ENCODE data around the gene CCDC12.

Gene CCDC12

DNA sequence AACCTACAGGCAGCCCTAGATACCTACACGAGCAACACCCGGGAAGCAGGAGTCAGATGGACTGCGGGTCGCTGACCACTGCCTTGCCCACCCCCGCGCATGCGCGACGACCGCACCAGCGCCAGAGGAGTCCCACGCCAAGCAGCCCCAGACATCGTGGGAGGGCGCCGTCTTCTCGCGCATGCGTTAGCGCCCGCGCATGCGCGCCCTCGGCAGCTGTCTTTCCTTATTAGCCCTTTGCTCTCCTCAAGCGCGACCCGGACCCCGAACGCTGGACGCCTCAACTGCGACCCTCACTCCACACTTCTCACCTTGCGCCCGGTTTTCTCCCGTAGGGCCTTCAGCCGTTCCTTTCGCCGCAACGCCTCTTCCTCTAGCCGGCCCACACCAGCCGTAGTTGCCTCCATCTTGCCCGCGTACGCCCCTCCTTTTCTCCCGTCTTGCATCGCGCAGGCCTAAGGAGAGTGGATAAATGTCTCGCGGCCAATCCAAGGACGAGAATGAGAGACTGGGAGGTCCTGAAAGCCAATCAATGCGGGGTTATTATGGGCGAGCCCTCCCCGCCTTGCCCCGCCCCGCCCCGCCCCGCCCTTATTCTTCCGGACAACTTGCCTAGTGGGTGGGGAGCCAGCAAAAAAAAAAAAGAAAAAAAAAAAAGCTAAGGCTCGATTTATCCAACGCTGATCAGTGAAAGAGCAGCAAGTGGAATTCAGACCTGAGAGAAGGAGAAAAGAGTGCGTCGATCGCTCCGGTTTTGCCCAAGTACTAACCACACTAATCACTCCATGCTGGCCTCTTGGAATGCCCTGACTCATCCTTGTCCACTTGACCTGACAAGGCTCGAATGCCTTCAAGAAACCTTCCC is at the start of gene CCDC12:
CCDC12 (minus strand) TSS at position 420 of the 865 bp plus-strand sequence; CDS start at position 407, 13 bp downstream.
- DNase-seq = peak; percentile 97

DNA sequence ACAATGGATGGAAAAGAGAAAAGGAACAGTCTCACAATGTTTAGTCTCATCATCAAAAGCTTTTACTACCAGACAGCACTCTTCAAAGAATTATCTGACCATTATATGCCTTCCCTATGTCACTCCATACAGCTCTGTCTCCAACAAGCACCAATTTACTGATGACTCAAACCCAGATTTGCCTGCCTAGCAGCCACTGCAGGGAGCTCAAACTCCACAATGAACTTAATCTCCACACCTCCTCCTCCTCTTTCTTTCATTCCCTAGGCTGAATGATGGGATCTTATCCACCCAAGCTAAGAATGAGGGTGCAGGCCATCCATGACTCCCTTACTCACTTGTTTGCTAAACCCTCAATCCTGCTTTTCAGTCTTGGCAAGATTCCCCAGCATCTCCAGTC is 48.4 kb upstream of the CCDC12 start:
- DNase-seq = no peak

DNA sequence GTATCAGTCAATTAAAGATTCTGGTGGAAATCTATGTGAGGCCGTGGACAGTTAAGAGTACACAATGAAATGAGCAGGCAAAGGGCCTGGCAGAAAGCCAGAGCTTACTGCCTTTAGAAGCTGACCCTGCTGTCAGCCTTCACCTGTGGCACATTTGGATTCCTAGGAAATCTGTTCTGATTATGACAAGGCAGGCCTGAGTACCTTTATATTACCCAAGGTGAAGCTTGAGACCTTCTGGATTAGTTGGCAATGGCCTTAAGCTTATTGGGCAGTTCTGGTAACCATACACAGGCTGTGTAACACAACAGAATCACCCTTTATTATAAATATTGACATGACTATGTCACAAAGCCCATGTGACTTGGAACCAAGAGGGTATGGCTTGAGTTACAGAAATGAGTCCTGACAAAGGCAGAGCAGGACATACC is 46.1 kb upstream of the CCDC12 start:
- no peak for DNase-seq

DNA sequence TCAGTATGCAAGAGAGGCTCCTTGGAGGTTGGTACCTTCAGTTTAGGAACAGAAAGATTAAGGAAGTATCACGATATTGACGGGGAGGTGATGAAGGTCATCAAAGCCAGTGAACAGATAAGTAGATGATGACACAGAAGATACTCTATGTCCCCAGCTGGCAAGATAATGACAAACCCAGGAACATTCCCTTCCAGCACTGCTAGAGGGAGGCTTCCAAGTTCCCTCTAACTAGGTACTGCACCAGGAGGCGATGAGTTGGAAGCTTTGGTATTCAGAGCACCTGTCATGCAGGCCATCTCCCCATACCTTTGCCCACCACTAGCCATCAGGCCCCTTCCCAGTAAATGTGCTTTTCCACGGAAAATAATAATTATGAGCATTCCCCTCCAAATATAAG is 43.8 kb upstream of the CCDC12 start:
- no peak for DNase-seq

DNA sequence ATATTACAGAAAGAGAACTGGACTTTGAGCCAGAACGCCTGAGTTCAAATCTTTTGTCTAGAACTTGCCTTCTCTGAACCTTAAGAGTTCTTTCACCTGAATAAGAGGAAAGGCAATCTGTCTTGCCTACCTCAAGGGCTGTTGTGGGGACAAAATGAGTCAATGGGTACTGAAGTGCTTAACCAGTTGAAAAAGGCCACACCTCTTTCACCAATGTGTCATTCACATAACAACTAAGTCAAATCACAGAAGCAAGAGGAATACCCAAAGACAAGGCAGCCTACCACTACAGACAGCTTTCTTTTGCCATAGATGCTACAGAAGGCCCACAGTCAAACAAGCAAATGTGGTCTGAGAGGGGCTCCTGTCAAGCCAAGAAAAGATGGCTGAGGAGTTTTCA is 42.7 kb upstream of the CCDC12 start:
- DNase-seq = no peak

DNA sequence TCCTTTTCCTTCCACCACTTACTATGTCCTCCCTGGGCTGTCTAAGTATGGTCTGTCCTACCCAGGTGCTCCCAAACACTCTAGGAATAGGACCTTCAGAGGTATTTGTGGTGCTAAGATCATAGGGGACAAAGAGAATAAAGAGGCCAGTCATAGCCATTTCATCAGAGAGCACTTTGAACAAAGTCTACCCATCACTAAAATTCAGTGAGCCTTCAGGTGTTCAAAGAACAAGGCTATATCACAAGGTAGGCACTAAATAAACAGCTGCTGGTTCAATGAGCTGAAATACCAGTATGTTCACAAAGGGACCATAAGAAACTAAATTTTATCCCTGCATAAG is 41.7 kb upstream of the CCDC12 start:
- no peak for DNase-seq

DNA sequence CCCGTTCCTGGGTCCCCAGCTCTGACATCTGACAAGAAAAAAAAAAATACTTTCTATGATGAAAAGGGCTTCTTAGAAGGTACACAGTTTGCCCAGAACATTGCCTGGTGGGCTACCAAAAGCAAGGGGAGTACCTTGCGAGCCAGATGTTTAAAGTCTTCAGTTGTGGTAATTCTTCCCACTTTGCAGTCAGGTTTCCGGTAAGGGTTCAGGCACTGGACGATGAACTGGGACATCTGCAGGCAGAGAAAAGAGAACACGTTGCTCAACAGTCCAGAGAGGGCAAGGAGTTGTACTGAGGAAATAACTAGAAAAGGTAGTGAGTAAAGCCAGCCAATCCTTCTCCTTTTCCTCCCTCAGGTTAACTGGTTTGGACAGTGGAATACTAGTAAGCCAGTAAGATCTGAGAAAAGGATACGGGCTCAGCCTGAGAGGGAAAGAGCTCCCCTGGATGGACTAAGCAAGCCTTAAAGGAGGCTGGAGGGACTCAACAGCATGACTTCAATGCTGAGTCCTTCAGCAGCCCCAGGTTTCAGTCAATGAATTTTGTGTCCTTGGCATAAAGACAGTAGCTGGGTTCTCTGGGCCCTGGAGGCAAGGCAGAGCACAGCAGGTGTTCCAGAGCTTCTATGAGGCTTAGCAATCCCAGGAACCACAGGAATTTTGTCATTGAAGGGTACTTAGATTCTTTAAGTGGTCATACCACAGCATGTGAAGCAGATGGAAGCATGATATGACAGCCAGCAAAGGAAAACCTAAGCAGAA is 41.1 kb upstream of the CCDC12 start:
- no peak for DNase-seq

DNA sequence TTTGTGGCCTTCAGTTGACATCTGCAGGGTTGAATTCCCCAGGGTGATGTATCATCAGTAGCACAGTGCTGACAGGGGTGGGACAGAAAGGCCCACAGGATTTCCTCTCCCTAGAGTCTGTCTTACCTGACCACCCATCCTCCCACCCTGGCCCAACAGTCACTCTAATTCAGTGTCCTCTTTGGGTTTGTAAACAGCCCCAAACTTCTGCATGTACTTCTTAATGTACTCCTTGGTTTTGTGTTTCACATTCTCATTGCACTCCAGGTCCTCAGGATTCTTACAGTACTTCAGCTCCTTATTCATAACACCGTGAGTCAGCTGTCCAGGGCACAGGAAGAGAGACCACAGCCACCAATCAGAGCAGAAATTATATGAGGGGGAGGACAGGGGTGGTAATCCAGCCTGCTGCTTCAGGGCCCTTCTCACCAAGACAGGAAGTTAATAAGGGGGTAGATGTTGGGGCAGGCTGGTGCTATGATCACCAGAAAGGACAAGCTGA is 40.4 kb upstream of the CCDC12 start:
- no peak for DNase-seq

DNA sequence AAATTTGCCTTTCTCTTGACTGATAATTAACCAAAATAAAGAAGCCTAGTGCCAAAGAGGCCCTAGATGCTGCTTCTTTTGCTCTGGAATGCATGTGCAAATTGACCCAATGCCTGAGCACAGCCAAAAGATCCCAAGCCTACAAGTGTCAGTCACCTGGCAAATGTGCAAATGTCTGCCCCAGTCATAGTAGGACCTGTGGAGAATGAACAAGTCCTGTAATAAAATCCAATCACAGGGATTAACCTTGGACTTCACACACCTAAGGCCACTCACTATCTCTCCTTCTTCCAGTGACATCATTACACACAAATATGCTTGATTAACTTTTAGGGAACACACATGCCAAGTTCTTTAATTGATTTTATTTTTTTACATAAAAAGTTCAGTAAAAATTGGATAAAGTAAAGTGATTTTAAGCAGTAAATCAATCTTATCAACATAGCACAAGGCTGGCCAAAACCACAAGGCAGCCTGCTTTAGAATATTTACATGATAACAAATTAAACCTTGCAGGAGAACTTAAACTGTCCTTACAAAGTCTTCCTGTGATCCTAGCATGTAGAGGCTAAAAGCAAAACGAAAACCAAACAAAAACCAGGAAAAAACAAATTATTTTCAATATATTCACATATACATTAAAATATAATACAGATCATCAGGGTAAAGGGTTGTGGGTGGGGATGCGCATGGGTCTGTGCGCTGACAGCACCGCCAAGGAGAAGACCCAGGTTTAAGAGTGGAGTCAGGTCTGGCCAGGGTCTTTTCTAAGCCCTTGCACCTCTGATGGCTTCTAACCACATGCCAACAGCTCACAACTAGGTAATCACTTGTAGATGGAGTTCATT is 39.8 kb upstream of the CCDC12 start:
- no peak for DNase-seq

DNA sequence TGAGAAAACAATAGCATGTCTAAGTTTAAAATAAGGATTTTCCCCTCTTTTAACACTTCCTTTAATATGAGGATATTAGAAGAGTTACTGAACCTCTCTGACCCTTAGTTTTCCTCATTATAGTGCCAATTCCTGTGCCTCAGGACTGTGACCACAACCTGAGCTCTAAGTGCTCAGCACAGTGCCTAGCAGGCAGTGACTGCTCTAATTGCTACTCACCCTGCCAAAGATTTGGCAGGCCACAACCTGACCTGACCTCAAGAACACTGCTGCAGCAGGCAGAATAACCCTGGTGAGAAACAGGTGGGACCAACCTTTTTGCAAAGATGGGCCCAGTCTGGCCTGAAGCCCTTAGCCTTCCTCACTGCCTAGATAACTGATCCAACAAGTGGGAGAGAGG is 38.6 kb upstream of the CCDC12 start:
- DNase-seq = no peak

DNA sequence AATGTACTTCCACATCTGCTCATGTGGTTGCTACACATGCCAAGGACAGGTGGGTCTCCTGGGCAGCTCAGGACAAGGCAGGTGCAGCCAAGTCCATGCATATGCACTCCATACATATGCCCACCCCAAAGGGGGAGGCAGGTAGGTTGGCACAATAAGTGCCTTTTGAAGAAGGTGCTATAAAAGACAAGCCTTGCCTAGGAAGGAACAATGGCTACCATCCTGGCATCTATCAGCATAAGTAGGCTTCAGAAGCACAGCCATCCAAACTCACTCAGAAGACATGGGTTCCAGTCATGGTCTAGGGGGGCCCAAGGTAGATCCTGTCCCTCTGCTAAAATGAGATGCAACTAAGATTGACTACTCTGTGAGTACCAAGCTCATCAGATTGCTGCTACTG is 37.5 kb upstream of the CCDC12 start:
- DNase-seq = no peak

DNA sequence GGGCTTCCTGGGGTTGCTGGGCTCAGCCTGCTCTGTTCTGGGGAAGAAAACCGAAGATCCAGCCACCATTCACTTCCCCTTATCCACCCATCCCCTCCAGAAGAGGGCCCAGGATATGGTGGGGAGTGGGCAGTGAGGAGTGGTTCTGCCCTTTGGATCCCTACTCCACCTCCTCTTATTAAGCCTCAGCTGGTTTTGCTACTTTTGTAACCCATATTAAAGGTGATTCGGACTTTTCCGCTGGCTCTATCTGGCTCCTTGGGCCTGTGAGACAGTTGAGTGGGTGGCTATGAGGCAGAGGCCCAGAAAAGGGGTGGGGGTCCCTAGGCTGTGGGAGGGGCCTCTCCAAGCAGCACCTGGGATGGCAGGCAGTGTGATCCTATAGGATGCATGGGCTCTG is 36.7 kb upstream of the CCDC12 start:
- no peak for DNase-seq

DNA sequence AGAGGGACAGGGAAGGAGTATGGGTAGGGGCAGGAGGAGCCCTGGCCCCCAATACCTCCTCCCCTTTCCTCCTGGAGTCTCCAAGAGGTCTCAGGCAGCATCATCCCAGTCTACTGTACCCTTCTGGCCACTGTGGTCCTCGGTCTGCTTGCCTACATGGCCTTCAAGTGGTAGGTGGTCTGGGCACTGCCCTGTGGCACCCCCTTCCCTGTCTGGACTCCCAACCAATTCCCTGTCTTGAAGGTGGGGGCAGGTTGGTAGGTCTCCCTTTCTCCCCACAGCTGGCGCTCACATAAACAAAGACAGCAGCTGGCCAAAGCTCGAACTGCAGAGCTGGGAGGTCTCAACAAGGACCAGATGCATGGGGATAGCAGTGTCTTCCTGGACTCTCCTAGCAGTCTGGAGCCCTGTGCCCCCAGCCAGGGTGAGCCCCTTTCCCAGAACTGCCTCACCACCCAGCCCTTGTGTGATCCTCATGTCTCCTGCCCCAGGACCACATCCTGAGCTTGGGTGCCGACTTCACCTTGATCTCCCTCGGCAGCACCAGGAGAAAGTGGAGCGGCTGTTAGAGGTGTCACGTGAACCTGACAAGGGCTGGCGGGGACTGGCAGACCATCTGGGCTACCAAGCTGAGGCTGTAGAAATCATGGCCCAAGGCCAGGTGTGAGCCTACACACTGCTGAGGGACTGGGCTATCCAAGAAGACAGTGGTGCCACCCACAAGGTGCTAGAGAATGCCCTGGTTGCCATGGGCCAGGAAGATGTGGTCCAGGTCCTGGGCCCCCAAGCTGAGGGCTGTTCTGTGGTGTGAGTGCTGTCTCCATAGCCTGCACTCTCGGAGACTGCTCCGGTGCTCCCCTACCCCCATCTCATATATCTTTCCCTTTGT is 36.0 kb upstream of the CCDC12 start:
- no peak for DNase-seq

DNA sequence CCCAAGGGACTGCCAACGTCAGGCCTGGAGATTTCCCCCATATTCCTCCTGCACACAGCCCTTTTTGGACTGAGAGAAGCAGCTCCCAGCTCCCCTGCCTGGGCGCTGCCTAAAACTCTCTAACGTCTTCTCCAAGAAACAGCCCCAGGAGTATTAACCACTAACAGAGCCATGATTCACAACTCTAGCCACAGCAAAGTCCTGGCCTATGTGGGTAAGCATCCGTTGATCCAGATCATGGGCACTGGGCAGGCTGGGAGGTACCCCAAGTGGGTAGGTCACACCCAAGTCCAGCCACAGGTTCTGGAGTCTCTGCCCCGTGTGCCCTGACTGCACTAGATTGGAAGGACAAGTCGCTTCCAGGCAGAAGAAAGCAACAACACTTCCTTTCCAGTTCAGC is 34.8 kb upstream of the CCDC12 start:
- no peak for DNase-seq

DNA sequence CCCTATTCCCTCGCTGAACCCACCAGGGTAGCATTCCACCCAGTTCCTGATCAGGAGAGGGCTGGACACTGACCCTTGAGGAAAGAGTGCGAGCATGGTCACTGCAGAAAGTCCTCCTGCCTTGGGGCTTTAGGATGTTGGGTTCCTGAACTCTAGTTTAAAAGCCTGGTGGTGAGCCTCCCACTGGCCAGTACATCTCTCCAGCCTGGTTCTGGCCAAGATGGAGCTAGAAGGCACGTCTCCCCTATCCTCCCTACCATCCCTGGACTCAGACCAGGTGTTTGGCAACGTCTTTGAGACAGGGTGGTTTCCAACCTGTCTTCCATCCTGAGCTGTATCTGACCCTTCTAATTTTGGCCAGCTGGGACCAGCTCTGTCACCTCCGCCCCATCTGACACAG is 34.4 kb upstream of the CCDC12 start:
- no peak for DNase-seq

DNA sequence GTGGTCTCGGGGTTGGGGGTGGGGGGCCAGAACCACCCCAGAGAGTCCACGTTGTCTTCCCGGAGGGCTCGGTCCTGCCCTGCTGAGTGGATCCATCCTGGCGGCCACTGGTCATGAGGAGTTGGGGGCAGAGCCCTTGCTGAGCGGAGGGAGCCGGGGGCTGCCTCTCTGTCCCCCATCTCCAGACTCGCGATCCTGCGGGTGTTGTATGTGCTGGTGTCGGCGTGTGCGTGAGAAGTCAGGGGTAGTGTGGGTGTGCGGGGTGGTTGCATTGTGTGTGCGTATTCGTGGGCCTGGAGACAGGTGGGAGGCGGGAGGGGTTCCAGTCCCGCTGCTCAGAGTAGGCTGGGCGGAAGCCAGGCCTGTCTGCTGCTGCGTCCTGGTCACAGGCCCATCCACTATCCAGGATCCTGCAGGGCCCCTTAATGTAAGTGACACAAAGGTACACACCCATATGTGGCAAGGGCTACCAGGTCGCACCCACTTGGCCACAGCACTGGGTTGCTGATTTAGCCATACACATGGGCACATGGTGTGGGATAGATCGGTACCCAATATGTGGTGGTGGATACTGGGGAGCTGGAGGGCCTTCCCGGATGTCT is 33.7 kb upstream of the CCDC12 start:
- DNase-seq = no peak

DNA sequence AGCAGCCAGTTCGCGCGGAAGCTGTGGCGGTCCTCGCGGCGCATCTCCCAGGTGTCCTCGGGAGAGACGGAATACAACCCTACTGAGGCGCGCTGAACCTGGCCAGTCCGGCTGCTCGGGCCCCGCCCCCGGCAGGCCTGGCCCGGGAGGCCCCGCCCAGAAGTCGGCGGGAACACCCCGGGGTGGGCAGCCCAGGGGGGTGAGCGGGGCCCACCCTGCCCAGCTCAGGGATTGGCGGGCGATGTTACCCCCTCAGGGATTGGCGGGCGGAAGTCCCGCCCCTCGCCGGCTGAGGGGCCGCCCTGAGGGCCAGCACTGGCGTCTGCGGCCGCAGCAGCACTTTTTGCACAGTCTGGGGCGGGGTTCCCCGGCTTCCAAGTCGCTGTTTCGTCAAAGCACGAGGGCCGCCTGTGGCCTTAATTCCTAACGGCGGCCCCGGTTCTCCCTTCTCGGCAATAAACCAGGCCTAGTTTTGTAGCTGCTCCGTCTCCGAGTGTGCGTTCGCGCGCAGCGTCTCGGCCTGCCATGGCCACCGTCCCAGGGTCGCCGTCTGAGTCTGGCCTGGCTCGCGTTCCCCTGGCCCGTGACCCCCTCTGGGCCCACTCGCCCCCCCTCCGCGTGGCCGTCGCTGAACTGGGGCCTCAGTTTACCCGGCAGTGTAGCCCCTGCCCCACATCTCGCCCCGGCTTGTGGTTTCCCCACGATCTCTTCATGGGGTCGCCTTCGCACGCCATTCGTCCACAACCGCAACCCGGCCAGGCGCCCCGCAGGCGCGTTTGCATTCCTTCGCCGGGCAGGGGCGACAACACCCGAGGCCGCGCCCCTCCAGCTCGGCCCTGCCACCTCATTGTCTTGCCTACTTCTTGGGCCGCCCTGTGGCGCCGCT is 32.9 kb upstream of the CCDC12 start:
- DNase-seq = peak; percentile 94

DNA sequence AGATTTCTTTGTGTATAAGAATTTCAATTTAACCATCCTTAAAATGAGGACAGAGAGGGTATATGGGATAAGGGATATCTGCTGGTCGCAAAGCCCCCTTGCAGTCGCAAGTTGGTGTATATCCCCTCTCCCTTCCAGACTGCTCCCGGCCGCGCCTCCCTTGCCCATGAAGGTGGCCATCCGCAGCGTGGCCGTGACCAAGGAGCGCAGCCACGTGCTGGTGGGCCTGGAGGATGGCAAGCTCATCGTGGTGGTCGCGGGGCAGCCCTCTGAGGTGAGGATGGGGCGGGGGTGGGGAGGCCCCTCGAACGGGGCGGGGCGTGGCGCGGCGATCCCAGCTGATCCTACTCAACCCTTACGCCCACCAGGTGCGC is 32.3 kb upstream of the CCDC12 start:
- DNase-seq = no peak

DNA sequence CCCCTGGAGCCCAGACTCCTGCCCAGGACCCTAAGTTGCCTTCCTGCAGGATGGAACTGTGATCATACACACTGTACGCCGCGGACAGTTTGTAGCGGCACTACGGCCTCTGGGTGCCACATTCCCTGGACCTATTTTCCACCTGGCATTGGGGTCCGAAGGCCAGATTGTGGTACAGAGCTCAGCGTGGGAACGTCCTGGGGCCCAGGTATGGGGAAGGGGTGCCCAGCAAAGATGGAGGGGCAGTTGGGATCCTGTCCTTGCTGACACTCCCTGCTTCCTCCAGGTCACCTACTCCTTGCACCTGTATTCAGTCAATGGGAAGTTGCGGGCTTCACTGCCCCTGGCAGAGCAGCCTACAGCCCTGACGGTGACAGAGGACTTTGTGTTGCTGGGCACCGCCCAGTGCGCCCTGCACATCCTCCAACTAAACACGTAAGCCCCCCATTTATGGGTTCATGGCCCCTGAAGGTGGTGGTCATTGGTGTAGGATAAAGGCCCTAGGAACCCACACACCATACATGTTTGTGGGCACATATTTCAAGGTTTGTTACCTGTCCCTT is 31.8 kb upstream of the CCDC12 start:
- no peak for DNase-seq

DNA sequence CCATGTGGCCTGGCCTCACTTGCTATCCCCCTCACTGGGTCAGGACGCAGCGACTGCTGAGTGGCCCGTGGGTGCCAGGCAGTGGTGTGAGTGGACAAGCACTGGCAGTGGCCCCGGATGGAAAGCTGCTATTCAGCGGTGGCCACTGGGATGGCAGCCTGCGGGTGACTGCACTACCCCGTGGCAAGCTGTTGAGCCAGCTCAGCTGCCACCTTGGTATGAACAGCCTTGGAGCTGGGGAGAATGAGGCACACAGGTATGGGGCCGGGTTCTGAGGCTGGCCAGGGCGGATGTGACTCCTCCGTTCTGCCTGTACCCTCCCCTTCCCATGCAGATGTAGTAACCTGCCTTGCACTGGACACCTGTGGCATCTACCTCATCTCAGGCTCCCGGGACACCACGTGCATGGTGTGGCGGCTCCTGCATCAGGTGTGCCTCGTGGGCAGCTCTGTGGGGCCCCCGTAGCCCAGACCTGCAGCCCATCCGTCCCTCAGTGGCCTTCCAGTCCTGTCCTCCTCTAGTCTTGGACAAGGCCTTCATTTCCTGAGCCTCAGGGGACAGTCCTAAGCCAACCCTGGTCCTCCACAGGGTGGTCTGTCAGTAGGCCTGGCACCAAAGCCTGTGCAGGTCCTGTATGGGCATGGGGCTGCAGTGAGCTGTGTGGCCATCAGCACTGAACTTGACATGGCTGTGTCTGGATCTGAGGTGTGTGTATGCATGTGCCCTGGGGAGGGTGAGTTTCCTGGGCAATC is 31.1 kb upstream of the CCDC12 start:
- no peak for DNase-seq
